GM23338 (cell line): ENCODE results near the gene RFX4.

Source experiments
- CREB1 ChIP-seq: fragments of 250-450 bp; sonication (Bioruptor Pico); IDR thresholded peaks from 2 replicates; pipeline ENCODE4 v1.5.0; 2020; ENCODE audit warnings: low read depth, mild to moderate bottlenecking, moderate library complexity
- EZH2 ChIP-seq: fragments of 200-600 bp; sonication (generic); IDR thresholded peaks from one replicate; pipeline ENCODE4 v1.8.0; 2017; ENCODE audit warnings: antibody characterized with exemption, mild to moderate bottlenecking, low read depth; ENCODE audit not compliant: unreplicated experiment
- EZH2phosphoT487 ChIP-seq: fragments of 200-600 bp; sonication (generic); IDR thresholded peaks from one replicate; pipeline ENCODE4 v1.8.1; 2018; ENCODE audit warnings: antibody characterized with exemption; ENCODE audit not compliant: unreplicated experiment
- JUNB ChIP-seq: IDR thresholded peaks from one replicate; pipeline ENCODE4 v1.6.1; 2016; ENCODE audit warnings: antibody characterized with exemption; ENCODE audit not compliant: unreplicated experiment
- NANOG ChIP-seq: IDR thresholded peaks from 2 replicates; pipeline ENCODE4 v1.6.1; 2016; ENCODE audit warnings: antibody characterized with exemption, borderline replicate concordance
- POLR2AphosphoS5 ChIP-seq: IDR thresholded peaks from 2 replicates; pipeline ENCODE4 v1.6.1; 2016; ENCODE audit warnings: antibody characterized with exemption, low read depth
- ZNF114 ChIP-seq: fragments of 250-450 bp; sonication (Bioruptor Pico); IDR thresholded peaks from 2 replicates; pipeline ENCODE4 v1.5.0; 2020; ENCODE audit warnings: mild to moderate bottlenecking, moderate library complexity
- ZNF331 ChIP-seq: fragments of 250-450 bp; sonication (Bioruptor Pico); IDR thresholded peaks from 2 replicates; pipeline ENCODE4 v1.5.0; 2020; ENCODE audit warnings: low read depth, mild to moderate bottlenecking, moderate library complexity
- TF ChIP-seq, protein P1 (sequence below), 2 experiments: fragments of 200-600 bp in 1 of 2; sonication (generic) in 1 of 2; conservative IDR thresholded peaks; 2 replicates each; pipeline versions ENCODE4 v1.5.1 to v1.6.1; 2016 to 2017; ENCODE audit warnings: antibody characterized with exemption in 2 of 2, low read depth in 2 of 2, mild to moderate bottlenecking in 2 of 2, moderate library complexity in 1 of 2
- TF ChIP-seq, protein P2 (sequence below): IDR thresholded peaks from one replicate; pipeline ENCODE4 v1.6.1; 2018; ENCODE audit warnings: antibody characterized with exemption; ENCODE audit not compliant: unreplicated experiment
- TF ChIP-seq, protein P3 (sequence below): IDR thresholded peaks from 2 replicates; pipeline ENCODE4 v1.6.1; 2016; ENCODE audit warnings: antibody characterized with exemption

DNA sequence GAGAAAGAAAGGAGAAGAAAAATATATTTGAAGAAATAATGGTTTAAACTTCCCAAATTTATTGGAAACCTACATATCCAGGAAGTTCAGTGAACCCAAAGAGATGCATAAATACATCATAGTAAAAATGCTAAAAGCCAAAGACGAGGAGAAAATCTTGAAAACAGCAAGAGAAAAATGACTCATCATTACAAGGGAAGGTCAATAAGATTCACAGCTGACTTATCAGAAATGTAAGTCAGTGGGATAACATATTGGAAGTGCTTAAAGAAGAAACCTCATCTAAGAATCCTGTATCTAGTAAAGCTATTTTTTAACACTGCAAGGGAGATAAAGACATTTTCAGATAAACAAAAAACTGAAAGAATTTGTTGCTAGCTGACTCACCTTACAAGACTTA, 211.6 kb downstream of the RFX4 start:
- TF ChIP-seq EZH2 (no peak), CREB1 (CRISPR knock-in tag) (no peak), POLR2AphosphoS5 (no peak), EZH2phosphoT487 (no peak), JUNB (no peak), ZNF114 (CRISPR knock-in tag) (no peak), ZNF331 (CRISPR knock-in tag) (no peak), NANOG (no peak)
- TF ChIP-seq, protein P1, sequence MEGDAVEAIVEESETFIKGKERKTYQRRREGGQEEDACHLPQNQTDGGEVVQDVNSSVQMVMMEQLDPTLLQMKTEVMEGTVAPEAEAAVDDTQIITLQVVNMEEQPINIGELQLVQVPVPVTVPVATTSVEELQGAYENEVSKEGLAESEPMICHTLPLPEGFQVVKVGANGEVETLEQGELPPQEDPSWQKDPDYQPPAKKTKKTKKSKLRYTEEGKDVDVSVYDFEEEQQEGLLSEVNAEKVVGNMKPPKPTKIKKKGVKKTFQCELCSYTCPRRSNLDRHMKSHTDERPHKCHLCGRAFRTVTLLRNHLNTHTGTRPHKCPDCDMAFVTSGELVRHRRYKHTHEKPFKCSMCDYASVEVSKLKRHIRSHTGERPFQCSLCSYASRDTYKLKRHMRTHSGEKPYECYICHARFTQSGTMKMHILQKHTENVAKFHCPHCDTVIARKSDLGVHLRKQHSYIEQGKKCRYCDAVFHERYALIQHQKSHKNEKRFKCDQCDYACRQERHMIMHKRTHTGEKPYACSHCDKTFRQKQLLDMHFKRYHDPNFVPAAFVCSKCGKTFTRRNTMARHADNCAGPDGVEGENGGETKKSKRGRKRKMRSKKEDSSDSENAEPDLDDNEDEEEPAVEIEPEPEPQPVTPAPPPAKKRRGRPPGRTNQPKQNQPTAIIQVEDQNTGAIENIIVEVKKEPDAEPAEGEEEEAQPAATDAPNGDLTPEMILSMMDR (conservative IDR thresholded peaks at IDR 0.05; ENCODE audit: low read depth in 2 of 2): no peak
- TF ChIP-seq, protein P2, sequence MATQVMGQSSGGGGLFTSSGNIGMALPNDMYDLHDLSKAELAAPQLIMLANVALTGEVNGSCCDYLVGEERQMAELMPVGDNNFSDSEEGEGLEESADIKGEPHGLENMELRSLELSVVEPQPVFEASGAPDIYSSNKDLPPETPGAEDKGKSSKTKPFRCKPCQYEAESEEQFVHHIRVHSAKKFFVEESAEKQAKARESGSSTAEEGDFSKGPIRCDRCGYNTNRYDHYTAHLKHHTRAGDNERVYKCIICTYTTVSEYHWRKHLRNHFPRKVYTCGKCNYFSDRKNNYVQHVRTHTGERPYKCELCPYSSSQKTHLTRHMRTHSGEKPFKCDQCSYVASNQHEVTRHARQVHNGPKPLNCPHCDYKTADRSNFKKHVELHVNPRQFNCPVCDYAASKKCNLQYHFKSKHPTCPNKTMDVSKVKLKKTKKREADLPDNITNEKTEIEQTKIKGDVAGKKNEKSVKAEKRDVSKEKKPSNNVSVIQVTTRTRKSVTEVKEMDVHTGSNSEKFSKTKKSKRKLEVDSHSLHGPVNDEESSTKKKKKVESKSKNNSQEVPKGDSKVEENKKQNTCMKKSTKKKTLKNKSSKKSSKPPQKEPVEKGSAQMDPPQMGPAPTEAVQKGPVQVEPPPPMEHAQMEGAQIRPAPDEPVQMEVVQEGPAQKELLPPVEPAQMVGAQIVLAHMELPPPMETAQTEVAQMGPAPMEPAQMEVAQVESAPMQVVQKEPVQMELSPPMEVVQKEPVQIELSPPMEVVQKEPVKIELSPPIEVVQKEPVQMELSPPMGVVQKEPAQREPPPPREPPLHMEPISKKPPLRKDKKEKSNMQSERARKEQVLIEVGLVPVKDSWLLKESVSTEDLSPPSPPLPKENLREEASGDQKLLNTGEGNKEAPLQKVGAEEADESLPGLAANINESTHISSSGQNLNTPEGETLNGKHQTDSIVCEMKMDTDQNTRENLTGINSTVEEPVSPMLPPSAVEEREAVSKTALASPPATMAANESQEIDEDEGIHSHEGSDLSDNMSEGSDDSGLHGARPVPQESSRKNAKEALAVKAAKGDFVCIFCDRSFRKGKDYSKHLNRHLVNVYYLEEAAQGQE: no peak
- TF ChIP-seq, protein P3, sequence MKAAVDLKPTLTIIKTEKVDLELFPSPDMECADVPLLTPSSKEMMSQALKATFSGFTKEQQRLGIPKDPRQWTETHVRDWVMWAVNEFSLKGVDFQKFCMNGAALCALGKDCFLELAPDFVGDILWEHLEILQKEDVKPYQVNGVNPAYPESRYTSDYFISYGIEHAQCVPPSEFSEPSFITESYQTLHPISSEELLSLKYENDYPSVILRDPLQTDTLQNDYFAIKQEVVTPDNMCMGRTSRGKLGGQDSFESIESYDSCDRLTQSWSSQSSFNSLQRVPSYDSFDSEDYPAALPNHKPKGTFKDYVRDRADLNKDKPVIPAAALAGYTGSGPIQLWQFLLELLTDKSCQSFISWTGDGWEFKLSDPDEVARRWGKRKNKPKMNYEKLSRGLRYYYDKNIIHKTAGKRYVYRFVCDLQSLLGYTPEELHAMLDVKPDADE: no peak
